HG02885 (cell line): Measurements from ENCODE around the gene FOXJ1.

ENCODE experiments used
- ATAC-seq: cut with Tn5 transposase; IDR thresholded peaks from one replicate; pipeline ENCODE4 v1.9.1; 2021; ENCODE audit warnings: mild to moderate bottlenecking; ENCODE audit not compliant: unreplicated experiment, poor library complexity

The FOXJ1 gene

DNA sequence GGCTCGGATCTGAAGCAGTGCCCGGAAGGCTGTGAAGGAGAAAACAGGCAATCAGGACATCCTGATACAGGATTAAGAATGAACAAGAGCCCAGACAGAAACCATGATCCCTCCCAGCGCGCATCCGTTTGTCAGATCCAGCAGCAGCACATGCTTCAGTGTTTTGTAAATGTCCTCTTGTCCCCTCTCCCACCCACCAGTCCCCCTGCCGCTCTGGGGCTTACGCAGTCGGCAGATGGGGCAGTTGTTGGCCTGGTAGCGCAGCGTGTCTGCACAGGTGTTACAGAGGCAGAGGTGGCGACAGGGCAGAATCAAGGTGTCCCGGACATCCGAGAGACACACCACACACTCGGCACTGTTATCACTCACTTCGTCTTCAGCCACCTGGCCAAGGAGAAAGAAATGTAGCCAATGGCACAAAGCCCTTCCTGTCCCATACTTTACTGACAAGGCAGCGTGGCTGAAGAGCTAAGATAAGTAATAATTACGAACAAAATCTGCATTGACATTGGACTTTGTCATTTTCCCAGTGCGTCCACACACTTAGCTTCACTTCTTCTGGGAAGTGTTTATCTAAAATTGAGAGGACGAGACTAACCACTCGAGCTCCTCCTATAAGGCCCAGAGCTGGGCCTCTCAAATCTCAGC lies 20.7 kb upstream of the FOXJ1 start:
- ATAC-seq: no peak

DNA sequence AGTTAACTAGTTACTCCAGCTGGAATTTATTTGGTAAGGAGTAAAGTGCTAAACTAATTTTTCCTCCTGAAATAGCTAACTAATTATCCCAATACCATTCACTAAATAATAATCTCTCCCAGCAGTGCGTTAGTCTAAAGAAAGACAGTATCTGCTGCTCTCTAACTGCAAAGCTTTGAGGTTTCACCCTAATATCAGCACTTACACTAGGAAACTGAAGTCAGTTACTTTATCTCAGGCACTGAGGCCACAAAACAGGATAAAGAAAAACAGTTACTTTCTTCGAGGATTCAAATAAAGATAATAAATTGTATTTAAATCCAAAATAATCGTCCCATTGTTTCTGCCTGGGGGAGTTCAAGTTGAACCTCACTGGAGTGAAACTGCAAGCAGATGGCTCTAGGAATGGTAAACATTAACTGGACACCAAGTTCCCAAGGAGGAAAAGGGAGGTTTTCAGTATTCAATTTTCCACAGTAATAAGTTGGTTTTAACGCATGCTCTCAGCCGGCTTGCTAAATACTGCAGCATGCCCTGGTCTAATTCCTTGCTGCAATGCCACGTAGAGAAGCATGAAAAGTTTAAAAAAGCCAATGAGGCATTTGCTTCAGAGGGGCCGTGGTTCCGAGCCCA lies 20.0 kb upstream of the FOXJ1 start:
- no peak for ATAC-seq

DNA sequence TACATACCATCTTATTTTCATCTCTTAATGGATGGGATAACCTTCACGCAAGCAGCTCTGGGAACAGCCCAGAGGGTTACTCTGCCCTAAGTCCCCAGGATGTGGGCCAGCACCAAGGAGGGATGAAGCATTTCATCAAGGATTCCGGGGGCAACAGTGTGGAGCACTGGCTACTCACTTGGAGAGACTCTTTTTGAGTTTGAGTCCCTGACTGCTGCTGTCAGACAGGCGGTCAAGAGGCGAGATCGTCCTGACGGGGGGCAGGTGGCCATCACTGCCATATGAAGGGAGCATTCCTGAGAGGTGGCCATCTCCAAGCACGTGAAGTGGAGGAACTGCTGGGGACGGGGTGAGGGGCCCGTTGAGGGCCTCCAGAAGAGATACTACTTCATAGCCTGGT lies 18.1 kb upstream of the FOXJ1 start:
- no peak for ATAC-seq

DNA sequence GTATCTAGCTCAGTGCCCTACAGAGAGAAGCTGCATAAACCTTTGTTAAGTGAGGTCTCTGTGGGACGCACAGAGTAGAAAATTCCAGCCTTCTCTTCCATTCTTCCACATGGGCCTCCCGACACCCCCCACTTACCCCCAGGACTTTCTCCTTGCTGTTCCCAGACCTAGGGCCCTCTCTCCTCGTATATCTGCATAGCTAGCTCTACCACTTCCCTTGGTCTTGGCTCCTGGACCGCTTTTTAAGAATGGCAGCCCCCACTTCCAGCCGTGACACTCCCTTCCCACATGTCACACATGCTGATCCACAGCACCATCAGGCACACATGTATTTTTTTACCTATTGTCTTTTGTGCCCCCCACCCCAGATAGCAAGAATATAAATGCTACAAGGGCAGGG lies 16.7 kb upstream of the FOXJ1 start:
- no peak for ATAC-seq

DNA sequence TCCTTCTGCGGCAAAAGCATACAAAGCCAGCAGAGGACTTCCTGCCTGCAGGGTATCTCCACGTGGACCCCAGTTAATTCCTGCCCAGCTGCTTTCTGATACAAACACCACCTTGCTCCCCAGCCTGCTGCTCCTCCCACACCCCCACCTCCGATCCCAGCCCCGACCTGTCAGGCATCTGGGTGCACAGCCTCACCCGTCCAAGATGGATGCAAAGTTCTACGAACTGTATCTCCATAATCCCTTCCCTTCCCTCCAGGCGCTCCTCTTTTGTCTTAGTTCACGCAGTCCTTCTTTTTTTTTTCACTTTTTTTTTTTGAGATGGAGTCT lies 15.6 kb upstream of the FOXJ1 start:
- ATAC-seq: no peak

DNA sequence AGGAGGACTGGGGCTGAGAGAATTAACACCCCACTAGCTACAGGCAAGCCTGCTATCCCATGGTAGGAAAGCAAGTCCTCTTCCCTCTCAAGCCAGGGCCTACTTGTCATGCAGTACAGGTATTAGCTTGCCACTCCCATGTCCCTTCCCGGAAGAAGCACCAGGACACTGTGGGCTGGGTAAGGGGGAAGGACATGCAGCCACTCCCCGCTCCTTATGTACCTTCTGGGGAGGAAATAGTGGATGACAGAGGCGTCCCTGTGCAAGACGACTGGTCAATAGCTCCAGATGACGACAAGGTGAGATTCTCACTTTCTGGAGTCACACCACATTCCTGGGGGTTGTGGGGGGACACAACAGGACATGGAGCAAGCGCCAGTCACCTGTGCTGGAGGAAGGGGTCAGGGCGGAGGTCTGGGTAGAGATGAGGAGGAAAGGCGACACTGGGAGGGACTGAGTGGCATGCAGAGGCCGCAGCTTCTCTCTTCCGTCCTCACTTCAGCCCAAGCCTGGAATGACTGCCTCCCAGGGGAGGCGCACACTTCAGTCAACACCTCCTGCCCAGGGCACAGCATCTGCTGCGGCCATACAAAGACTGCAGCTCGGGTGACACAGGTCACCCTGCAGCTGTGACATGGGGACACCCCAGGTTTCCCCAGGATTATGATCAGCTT lies 15.1 kb upstream of the FOXJ1 start:
- ATAC-seq: no peak

DNA sequence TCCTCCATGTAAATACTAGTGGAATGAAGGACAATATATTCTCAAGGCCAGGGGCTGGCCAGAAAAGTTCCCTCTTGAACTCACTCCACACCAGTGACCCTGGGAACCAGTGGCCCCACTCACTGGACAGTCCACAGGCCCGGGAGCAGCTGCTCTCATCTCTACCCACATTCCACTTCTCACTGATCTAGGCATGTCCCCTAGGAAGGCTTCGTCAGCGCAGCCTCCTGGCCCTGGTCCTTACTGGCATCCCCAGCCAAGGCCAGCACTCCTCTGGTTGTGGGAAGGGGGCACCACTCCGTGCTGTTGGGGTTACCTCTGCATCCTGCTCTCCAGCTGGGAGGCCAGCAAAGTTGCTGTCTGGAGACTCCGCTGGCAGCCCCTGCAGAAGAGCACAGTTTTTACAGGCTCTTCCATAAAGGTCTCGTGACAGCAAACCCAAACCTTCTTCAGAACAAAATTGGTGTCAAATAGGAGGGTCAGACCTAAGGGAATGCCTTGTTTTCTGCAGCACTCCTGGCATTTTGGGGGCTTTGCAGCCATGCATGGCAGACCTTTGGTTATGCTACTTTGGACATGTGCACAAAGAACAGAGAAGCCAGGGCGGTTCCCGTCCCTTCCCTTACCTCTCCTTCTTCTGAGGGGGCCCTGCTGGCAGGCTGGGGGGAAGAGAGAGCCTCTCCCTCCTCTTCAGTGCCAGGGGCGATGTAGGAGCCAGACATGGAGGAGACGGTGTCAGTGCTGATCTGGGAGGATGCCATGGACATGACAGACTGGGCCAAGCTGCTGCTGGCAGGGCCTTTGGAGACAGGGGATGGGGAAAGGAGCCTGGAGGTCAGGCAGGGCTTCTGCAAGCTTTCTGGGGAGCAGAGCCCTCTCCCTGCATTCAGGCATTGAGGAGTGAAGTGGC lies 14.1 kb upstream of the FOXJ1 start:
- ATAC-seq: no peak

DNA sequence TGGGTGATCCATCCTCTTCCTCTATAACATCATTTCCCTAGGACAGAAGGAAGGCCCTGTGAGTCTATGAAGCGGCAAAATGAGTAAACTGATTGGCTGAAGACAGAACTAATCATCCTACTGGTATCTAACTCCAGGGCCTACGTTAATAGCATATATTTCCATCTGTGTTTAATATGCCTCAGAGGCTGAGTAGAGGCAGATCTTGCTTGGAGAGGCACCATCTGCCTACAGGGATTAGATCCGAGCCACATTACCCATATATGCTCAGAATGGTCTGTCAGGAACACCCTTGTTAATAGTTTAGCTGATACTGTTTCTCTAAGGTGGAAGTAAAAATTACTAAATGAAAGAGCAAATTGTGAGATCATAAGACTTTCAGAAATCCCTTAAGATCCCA lies 13.2 kb upstream of the FOXJ1 start:
- ATAC-seq: no peak

DNA sequence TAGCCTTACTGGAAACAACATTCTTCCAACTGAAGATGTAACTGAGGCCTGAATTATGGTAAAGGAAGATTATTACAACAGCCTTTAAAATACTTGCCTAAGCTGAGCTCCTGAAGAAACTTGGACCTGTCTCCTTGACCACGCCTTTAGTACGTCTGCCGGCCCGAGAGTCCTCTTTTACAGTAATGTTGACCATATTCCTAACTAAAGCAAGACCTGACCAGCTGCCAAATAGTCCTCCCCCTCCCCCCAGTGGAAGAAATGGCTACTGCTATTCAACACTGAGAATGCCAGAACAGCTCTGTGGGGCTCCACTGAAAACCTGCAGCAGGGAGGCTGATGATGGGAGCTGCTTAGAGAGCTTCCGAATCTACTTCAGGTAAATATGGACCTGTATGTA lies 12.6 kb upstream of the FOXJ1 start:
- no peak for ATAC-seq

DNA sequence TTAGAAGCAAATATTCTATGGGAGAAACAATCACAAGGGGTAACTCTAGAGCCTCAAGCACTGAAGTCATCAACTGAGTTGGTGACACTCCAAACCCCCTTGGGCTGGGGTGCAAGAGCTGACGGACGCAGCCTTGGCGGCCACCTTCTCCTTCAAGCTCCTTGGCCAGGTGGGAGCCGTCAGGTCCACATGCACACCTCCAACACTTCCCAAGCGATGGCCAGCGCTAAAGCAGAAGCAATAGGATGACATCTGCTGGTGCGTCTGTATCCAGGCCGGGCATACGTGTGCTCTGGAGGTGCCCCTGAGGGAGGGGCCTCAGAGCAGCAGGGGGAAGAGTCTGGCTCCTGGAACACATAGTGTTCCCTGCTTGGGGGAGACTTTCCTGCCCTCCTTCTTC lies 12.2 kb upstream of the FOXJ1 start:
- no peak for ATAC-seq

DNA sequence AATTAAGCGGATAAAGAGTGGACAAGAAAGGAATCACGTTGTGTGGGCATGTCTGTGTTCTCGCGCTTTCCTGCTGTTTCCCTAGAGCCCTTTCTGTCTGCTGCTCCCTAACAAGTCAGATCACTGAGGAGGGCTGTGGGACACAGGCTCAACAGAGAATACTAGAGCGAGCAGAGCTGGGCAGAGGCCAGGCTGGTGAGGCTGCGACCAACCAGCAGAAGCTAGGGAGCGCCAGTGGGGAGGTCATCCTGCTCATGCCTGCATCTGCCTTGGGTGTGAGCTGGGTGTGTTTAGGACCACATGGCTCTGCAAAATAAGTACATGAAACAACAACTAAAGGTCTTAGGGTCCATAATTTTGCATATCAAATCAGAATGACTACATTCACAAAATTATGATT lies 11.5 kb upstream of the FOXJ1 start:
- ATAC-seq: no peak

DNA sequence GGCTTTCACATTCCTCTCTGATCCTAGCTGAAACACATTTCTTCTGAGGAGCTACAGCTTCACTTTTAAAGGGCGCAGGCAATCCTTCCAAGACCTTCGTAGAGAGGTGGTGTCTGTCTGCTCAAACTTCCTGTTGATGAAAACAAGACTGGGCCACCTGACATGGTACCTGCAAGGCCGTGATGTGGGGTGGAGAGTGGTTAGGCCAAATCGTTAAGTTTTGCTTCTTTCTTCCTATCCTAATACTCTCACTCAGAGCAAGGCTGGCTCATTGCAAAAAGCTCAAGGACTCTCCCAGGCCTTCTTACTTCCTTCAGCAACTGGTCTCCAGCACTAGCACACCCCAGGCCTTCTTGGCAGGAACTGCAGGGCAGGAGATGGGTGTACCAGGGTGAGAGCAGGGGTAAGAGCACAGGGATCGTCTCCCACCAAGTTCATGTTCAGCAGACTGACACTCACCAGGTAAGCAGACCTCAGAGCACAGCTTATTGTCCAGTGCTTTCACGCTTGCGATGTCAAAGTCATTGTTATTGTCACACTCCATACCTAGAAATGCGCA lies 10.9 kb upstream of the FOXJ1 start:
- no peak for ATAC-seq

DNA sequence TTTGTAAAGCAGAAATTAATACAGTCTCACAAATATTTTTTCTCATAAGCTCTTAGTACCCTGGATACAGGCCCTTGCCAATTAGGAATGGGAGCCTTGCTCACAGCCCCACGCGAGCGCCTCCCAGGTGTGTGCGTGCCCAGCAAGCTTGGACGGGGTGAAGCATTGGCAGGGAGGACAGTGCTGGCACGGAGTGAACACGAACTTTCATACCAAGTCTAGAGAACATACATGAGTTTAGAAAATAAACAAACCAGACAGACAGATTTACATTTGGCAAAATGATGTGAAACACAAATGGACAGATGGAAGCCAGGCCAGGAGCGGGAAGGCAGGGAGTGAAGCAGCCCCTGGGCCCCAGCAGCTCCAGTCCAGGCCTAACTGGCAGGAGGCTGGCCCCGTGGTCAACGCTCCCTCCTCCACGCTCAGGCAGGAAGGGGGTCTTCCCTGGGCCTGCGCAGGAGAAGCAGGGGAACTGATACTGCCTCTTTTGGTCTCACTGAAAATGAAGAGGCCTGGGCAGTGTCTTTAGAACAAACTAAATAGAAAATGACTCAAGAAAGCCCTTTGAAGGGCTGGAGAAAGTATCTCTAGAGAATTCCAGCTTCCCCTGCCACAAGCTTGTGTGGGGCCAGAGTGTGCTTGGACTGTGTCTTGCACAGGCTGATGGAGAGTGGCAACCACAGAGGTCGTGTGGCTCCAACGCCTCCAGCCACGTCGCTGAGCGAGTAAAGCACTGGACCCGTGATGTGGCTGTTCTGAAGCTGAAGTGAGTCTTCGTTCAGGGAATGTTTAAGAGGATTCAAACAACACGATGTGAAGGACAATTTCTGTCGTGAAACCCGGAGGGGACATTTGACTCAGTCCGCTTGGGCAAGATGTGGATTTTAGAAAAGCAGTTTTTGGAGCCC lies 9.9 kb upstream of the FOXJ1 start:
- ATAC-seq: no peak

DNA sequence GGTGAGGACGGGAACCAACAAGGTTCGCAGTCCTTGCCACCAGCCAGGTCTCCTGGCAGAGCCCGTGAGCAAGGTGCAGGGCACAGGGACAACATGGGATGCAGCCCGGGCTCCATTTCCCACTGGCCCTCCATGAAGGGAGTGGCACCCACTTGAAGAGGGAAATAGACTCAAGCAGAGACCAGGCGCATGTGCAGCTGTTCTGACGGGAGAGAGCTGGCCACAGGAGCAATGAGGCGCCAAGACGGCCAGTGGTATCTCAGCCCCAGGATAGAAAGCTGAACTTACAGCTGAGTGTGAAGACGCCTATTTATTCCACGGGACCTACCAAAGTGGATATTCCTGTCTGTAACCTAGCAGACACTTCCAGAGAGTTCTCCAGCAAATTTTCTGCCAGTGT lies 8.2 kb upstream of the FOXJ1 start:
- no peak for ATAC-seq

DNA sequence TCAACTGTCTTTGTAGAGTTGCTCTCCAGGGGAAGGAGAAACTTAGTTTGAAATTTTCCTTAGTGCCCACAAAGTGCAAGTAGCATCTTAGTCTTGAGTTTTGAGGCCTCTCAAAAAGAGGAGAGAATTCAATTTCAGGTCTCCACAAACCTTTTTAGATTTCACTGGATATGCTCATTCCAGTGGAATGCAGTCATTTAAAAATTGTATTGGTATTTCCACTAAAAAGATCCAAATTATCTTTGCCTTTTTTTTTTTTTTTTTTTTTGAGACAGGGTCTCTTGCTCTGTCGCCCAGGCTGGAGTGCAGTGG lies 6.9 kb upstream of the FOXJ1 start:
- no peak for ATAC-seq

DNA sequence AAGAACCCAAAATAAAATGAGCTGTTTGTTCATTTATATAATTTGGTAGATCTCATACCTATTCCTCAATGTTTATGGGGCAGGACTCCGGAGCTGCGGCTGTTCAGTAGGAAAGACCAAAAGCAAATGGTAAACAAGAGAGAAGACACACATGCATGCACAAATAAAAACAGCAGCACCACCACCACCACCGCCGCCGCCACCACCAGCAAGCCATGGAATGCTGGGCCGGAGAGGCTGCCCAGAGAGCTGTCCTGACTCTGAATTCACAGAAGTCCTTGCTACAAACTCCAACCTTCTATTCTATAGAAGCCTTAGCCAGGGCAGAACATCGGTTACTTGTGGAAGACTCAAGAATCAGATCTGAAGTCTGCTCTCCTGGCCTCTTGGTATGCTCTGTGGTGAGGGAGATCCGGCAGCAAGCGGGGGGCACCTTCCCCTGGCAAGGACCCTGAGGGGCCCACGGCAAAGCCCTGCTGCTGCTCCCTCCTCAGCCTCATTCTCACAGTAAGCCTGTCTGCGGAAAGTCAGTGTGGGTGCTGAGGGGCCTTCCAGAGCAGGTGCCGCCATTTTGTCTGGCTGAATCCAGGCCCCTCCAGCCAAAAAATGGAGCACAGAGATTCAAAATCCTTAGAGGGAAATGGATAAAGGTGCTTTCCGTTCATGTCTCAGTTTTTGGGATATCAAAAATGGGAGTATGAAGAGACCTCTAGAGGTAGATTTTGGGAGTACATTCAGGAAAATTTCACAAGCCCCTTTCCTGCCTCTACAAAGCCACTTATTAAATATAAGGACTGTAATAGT lies 6.4 kb upstream of the FOXJ1 start:
- ATAC-seq: no peak

DNA sequence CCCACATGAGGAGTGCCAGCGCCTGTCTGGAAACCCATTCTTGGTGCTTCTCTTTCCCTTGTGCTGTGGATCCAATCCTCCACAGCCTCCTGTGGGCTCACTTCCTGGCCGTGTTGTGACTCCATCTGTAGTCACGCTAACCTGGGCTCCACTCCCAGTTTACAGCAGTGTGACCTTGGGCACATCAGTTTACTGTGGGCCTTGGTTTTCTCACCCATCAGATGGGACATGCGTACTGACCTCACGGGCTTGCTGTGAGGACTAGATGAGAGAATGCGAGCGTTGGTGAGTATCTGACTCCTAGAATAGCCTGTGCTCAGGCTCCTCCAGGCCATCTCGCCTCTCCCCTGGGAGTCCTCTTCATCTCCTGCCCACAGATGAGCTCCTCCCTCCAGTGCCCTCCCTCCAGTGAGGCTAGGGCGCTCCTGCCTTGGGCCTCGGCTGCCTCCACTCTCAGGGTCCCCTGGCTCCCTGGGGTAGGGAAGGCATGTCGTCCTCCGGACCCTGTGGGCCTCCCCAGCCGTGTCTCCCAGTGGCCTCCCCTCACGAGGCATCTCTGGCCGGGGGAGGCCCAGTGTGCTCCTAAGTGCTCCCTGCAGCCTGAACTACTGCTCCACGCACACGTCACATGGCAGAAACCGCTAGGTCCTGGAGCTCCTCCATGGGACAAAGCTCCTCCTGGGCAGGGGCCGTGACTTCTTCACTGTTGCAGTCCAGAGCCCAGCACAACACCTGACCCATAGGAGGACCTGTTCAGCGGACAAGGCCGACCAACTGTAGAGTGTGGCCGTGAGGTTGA lies 5.2 kb upstream of the FOXJ1 start:
- ATAC-seq: no peak
